ENCODE data around the gene SNRPA.
"Not testable (repeated sequence)": the region's sequence is repeated elsewhere in the genome, so short reads cannot be mapped to it uniquely, and the experiment has no call there.

Gene SNRPA

DNA sequence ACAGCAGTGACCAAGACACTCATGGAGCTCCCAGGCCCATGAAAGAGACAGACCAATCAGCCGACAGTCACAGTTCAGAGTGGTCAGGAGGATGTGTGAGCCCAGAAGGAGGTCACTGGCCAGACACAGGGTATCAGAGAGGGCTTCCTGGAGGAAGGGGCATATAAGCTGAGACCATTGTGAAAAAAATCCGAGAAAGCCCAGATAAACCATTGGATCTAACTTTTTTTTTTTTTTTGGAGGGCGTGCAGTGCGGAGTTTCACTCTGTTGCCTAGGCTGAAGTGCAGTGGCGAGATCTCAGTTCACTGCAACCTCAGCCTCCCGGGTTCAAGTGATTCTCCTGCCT is 29.9 kb upstream of the SNRPA start:
- in situ Hi-C loops (cut with MboI; ENCODE audit: low sequenced_read_pairs): no loop called here

DNA sequence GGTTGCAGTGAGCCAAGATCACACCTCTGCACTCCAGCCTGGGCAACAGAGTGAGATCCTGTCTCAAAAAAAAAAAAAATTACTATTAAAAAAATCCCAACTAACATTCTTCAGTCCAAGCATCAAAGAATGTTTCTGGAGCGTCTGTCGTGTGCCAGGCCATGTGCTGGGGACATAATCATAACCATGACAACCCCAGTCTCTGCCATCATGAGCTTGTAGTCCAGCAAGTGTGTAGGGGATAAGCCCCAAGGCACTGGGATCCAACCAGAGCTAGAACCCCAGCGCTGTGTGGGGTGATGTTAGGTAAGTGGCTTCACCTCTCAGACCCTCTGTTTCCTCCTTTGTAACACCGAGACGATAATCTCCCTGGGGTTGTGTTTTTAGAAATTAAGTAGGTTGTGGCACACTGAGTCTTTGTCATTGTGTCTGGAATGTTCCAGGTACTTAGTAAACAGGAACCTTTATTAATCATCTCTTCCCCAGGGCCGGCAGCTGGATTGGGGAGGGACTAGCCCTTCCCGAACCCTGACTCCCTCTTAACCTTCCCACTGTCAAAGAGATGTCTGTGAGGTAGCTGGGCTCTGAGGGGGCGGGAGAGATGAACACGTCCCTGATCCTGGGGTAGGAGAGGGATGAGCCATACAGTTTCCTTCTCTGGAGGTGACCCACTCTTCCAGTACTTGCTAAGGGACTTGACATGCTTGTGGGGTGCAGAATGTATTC is 28.9 kb upstream of the SNRPA start:
- in situ Hi-C loops (cut with MboI; ENCODE audit: low sequenced_read_pairs): no loop called here

DNA sequence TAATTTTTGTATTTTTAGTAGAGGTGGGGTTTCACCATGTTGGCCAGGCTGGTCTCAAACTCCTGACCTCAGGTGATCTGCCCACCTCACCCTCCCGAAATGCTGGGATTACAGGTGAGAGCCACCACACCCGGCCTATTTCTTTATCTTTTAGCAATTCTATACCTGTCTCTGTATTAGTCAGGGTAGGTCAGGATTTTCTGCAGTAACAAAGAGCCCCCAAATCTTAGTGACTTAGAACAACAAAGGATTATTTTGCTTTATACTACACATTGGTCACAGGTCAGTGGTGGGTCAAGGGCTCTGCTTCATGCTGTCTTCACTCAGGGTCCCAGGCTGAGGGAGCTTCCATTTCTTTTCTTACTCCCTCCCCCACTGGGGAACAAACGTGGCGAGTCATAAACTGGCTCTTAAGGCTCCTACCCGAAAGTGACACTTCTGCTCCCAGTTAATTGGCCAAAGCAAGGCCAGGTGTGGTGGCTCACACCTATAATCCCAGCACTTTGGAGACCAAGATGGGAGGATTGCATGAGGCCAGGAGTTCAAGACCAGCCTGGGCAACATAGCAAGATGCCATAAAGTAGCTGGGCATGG is 27.2 kb upstream of the SNRPA start:
- in situ Hi-C loops (cut with MboI; ENCODE audit: low sequenced_read_pairs): no loop called here

DNA sequence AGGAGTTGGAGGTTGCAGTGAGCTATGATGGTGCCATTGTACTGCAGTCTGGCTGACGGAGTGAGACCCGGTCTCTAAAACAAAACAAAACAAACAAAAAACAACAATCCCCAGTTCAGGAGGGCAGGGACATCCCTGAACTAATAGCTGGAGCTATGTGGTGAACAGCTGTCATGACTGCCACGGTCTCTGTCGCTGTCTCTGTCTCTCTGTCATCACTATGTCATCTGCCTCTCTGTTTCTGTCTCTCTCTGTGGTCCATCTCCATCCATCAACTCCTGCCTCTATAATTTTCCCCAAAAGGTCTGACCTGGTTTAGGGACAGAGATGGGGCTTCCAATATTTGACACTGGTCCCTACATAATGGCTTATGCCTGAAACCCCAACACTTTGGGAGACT is 26.7 kb upstream of the SNRPA start:
- in situ Hi-C loops (cut with MboI; ENCODE audit: low sequenced_read_pairs): no loop called here

DNA sequence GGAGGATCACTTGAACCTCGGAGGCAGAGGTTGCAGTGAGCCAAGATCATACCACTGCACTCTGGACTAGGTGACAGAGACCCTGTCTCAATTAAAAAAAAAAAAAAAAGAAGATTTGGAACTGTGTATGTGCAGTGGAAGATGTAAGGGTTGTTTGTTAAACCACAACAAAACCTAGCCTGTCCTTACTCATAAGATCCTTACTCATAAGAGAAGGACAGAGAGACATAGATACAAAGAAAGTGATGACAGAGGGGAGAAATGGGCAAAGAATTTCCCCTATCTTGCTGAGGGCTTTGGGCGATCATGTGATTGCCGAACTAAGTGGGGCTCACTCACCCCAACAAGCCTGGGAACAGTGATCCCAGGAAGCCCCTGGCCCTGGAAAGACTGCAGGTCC is 26.1 kb upstream of the SNRPA start:
- in situ Hi-C loops (cut with MboI; ENCODE audit: low sequenced_read_pairs): no loop called here

DNA sequence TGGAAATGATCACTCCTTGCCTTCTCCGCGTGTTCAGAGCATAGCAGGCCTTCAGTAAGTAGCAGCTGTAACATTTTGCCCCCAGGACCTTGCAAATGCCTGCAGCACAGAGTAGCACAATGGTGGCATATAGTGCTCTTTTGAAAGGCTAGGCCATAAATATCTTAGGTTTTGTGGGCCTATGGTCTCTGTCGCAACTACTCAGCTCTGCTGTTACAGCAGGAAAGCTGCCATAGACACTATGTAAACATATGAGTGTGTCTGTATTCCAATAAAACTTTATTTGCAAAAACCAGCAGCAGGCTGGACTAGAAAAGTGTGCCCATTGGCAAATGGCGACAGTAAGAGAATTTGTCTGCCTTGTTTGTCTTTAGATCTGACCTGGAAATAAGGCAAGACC is 24.7 kb upstream of the SNRPA start:
- in situ Hi-C loops (cut with MboI; ENCODE audit: low sequenced_read_pairs): no loop called here

DNA sequence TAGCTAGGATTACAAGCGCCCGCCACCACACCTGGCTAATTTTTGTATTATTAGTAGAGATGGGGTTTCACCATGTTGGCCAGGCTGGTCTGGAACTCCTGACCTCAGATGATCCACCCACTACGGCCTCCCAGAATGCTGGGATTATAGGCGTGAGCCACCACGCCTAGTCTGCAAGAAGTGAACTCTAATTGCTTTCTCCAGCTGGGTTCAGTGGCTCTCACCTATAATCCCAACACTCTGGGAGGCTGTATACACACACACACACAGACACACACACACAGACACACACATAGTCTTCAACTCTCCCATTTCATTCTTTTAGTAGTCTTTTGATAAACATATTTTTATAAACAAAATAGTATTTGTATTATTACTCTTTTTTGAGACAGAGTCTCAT is 20.9 kb upstream of the SNRPA start:
- in situ Hi-C loops (cut with MboI; ENCODE audit: low sequenced_read_pairs): not testable (repeated sequence)

DNA sequence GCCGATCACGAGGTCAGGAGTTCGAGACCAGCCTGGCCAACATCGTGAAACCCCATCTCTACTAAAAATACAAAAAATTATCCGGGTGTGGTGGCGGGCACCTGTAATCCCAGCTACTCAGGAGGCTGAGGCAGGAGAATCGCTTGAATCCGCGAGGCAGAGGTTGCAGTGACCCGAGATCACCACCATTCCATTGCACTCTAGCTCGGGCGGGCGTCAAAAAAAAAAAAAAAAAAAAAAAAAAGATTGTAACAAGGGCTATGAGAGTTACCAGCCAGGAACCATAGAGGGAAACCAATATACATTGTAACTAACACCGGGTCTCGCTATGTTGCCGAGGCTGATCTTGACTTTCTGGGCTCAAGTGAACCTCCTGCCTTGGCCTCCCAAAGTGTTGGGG is 18.7 kb upstream of the SNRPA start:
- in situ Hi-C loops (cut with MboI; ENCODE audit: low sequenced_read_pairs): not testable (repeated sequence)

DNA sequence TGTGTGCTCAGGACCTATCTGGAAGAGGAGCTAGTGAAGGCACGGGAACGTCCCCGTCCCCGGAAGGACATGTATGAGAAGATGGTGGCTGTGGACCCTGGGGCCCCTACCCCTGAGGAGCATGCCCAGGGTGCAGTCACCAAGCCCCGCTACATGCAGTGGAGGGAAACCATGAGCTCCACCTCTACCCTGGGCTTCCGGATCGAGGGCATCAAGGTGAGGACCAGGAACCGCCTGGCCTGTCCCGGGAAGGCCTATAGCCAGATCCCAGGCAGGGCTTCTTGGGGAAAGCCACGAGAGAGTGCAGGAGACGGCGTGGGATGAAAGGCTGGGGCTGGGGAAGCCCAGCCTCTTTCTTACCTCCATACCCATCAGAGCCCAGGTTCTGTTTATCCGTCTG is 17.9 kb upstream of the SNRPA start:
- in situ Hi-C loops (cut with MboI; ENCODE audit: low sequenced_read_pairs): no loop called here

DNA sequence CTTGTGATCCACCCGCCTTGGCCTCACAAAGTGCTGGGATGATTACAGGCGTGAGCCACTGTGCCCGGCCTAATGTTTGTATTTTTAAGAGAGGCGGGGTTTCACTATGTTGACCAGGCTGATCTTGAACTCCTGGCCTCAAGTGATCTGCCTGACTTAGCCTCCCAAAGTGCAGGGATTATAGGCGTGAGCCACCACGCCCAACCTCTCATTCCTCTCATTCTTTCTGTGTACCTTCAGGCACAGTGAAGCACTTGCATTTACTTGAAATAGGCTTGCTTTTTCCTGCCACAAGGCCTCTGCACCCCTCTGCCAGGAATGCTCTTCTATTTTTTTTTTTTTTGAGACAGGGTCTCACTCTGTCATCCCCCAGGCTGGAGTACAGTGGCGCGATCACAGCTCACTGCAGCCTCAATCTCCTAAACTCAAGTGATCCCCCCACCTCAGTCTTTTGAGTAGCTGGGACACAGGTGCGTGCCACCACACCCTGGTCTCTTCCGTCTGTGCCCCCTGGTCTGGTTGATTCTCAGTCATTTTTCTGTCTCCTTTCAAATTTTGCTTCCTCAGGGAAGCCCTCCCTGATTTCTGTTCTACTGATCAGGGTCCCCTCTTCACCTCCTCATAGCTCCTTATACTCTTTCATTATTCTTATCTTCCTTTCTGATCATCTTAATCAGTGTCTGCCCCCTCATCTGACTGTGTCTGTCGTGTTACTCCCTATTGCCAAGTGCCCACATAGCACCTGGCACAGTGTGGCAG is 15.8 kb upstream of the SNRPA start:
- in situ Hi-C loops (cut with MboI; ENCODE audit: low sequenced_read_pairs): no loop called here

DNA sequence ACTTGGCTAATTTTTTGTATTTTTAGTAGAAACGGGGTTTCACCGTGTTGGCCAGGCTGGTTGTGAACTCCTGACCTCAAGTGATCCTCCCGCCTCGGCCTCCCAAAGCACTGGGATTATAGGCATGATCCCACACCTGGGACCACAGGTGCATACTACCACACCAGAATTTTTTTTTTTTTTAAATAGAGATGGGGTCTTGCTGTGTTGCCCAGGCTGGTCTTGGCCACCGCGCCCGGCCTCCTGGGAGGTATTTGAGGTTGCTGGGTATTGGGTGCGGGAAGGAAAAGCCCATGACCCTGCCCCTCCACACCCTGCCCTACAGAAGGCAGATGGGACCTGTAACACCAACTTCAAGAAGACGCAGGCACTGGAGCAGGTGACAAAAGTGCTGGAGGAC is 14.3 kb upstream of the SNRPA start:
- in situ Hi-C loops (cut with MboI; ENCODE audit: low sequenced_read_pairs): no loop called here

DNA sequence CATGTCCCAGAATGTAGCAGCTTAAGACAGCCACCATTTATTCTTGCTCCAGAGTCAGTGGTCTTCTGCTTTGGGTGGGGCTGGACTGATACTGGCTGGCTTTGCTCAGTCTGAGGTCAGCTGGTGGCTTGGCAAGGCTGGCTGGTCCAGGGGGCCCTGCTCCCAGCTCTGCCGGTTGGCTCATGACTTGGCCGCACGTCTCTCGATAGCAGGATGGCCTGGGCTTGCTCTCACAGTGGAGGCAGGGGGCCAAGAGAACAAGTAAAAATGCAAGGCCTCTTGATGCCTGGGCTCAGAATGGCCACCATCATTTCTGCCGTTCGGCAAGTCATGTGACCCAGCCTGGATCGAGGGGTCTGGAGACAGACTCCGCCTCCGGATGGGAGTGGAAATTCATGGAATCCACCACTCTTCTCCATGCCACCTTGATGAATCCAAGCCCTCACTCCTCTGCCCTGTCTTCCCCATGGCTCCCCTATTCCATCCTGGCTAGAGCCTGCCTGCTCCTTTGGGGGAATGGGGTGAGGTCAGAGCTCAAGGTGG is 13.8 kb upstream of the SNRPA start:
- in situ Hi-C loops (cut with MboI; ENCODE audit: low sequenced_read_pairs): no loop called here

DNA sequence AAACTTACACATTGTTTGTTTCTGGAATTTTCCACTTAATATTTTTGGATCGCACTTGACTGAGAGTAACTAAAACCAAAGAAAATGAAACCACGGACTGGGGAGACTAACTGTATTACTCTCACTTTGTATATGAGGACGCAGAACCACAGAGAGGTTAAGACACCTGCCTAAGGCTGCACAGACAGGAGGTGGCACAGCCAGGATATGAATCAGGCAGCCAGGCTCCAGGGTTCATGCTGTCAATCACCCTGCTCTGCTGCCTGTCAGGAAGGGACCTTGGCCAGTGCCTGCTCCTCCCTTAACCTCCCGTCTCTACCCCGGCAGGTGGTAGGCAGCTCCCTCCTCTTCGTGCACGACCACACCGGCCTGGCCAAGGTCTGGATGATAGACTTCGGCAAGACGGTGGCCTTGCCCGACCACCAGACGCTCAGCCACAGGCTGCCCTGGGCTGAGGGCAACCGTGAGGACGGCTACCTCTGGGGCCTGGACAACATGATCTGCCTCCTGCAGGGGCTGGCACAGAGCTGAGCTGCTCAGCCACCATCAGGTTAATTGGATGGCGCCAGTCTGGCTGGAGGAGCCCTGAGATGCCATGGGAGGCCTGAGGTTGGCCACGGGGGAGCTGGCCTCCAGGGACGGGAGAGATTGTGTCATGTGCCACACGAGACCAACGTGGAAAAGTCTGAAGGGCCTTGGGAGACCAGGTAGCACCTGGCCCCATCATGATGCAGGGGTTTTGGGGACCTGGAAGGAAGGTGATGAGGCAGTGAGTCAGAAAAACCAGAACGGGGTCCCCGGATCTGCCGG is 11.8 kb upstream of the SNRPA start:
- in situ Hi-C loops (cut with MboI; ENCODE audit: low sequenced_read_pairs): no loop called here

DNA sequence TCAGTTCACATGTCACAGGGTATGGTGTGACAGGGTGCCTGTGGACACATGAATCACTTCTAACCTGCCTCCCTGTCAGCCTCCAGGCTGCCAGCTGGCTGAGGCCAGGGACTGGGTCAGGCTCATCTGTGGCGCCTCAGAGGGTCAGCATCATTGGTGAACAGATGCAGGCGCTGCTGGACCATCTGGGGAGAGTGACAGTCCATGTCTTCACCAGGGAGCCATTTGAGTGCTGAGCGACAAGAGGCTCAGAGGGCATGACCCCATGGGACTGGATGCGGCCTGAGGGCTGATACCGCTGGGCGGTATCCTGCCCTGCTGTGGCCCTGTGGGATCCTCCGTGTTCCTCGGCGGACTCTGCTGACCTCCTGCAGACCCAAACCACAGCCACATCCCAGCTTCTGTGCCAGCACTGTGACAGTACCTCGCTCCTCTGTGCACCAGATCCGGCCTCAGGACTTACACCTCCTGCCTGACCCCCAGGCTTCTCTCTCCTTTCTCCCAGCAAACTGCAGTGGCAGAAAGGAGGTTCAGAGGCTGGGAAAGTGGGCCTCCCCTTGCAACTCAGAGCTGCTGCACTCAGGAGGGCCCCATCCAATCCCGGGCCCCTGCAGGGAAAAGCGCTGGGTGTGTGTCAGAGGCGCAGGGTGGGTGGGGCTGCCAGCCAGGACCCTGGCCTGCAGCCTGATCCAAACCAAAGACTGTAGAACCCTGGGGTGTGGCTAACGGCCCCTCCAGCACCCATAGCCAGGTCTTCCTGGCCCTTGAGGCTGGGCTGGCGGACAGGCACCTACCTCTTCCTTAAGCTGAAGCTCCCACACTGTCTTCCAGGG is 10.9 kb upstream of the SNRPA start:
- in situ Hi-C loops (cut with MboI; ENCODE audit: low sequenced_read_pairs): no loop called here

DNA sequence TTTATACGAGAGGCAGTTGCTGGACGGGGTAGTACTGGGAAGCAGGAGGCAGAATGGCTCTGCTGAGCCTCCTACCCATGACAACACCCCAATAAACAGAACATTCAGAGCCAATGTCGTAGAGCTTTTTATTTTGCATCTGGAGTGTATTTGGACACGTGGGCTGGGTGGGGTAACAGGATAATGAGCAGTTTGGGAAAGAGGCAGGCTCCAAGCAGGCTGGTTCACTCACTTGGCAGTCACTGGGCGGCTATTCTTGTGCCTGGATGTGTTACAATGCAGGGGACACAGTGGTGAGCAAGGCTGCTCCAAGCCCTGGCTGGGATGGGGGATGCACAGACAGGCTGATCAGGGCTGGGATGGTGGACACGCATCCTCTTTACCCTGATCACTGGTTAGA is 10.3 kb upstream of the SNRPA start:
- in situ Hi-C loops (cut with MboI; ENCODE audit: low sequenced_read_pairs): no loop called here

DNA sequence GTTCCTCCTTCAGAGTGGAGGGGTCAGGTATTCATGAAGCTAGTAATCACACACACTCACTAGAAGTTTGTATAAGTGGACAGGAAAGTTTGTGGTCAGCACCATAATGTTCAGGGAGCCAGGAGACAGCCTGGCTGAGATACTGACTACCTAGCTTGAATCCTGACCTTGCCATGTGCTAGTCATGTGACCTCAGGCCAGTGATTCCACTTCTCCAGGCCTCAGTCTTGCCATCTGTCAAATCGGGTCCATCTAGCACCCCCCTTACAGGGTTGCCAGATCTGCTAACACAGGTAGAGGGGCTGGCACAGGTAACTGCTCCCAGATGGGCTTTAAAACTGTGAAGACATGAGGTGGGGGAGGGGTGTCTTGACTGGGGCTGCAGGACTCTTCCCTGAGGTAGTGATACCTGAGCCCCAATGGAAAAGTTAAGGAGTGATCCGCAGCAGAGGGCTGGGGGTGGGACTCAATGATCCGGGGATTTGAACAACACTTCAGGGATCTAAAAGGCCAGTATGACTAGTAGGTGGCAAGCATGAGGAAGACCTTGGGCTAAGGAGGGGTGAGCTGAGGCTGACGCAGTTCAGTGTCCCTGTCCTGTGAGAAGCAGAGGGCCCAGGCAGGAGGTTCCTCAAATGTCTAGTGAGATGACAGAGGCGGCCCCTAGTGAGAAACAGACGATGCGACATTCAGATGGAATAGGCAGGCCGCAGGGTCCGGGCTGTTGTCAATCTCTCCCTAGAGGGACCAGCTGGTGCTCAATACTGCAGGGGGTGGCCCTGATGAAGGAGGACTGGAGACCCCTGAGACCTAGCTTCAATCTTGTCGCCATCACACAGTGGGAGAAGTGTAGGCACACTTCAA is 9.2 kb upstream of the SNRPA start:
- in situ Hi-C loops (cut with MboI; ENCODE audit: low sequenced_read_pairs): no loop called here

DNA sequence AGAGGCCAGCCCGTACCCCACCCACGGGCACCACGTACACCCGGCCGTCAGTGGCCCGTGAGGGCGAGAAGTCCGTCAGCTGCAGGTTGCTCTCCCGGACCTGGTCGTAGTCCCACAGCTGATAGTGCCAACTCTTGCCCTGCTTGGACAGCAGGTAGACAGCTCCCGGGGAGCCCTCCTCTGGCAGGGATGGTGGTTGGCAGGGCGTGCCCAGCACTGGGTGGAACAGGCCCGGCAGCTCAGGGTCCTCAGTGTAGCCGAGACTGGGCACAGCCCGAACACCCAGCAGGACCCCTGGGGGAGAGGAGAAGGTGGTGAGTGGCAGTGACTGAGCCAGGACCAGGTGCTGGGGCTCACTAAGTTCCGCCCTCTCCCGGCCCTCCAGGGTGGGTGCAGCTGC is 8.5 kb upstream of the SNRPA start:
- in situ Hi-C loops (cut with MboI; ENCODE audit: low sequenced_read_pairs): no loop called here

DNA sequence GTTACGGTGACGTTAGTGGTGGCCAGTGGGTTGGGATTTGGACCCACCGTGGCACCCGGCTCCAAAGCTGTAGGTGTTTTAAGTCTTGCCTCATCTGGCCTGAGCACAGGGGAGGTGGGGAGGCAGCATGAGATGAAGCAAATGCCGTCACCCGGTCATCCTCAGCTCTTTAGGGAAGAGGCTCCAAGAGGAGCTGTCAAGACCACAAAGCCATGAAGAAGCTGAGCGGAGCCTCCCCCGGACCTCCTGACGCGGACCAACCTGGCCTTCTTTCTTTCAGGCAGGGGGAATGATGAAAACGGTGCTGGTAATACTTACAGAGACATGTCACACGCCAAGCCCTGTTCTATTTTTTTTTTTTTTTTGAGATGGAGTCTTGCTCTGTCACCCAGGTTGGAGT is 8.1 kb upstream of the SNRPA start:
- in situ Hi-C loops (cut with MboI; ENCODE audit: low sequenced_read_pairs): no loop called here

DNA sequence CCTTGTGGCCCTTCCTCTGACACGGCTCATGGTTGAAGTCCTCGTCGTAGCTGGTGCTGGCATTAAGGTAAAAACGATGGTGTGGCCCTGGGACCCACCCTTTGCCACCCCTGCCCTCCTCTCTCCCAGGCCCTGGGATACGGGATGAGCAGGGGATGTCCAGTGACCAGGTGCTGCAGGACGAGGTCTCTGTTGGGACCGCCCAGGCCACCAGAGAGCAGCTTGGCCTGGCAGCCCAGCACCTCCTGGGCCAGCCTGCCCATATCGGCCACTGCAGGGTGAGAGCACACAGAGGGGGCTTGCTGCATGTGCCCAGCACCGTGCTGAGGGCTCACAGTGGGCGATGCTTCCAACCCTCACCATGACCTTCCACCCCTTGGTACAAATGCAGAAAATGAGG is 7.1 kb upstream of the SNRPA start:
- in situ Hi-C loops (cut with MboI; ENCODE audit: low sequenced_read_pairs): no loop called here

All from HL-60/S4 (cell line).